ENCODE data around the gene PLAGL2. TPM values are rescaled to one million over a fixed set of nuclear protein-coding genes. Genes with fewer than 3 reads are reported as not detected.

The PLAGL2 gene
- total RNA-seq, 2 donors from 2014 or later, result 11.2 to 17.4 TPM

GRCh38 chr20:32144898-32145662, 62.5 kb downstream of the PLAGL2 start:
- DNase-seq (ENCODE audit: low spot score), result no peak
- 89% methylated on average over 8 of the region's 8 CpGs for WGBS
- Histone ChIP-seq H3K27me3 (replicated peaks; ENCODE audit: insufficient read depth) (no peaks in the 10 kb centered on the region), H3K27ac (no peak overlapping the region), H3K4me1 (replicated peaks) (no peaks in the 10 kb centered on the region), H3K36me3 (peaks cover 11 to 51% of the 10 kb centered on the region in 2 donors), H3K4me3 (no peak overlapping the region), H3K9me3 (no peaks in the 10 kb centered on the region)
- intact Hi-C loops (cut with DNase I), result no loop called here
- TF ChIP-seq CTCF (IDR thresholded peaks at IDR 0.05) (no peak), POLR2A (IDR thresholded peaks at IDR 0.05) (no peak), POLR2AphosphoS5 (IDR thresholded peaks at IDR 0.05) (no peak)

- Histone ChIP-seq H3K4me3 (no peak overlapping the region), H3K27me3 (replicated peaks; ENCODE audit: insufficient read depth) (no peaks in the 10 kb centered on the region), H3K4me1 (replicated peaks) (no peaks in the 10 kb centered on the region), H3K27ac (no peak overlapping the region), H3K9me3 (no peaks in the 10 kb centered on the region), H3K36me3 (peaks cover 11 to 44% of the 10 kb centered on the region in 2 donors)
- TF ChIP-seq CTCF (IDR thresholded peaks at IDR 0.05) (no peak), POLR2A (IDR thresholded peaks at IDR 0.05) (no peak), POLR2AphosphoS5 (IDR thresholded peaks at IDR 0.05) (no peak)
- intact Hi-C loops (cut with DNase I), result no loop called here
- WGBS, result 93% methylated on average over 15 of the region's 15 CpGs
- no peak for DNase-seq (ENCODE audit: low spot score)
These were observed 64.6 kb downstream of the PLAGL2 start for GRCh38 chr20:32142991-32143390.

MicroRNA genes within 50 kb of the gene (microRNA counts, 767-probe panel; counts per million panel counts)
- microRNA hsa-miR-1825, result 1,935 to 2,369 counts per million in 2 donors

Other genes with a start within 250 kb of the PLAGL2 start
- gene XKR7, start 239.6 kb downstream of the PLAGL2 start, total RNA-seq, result under 1 TPM in 1 of 2 donors, not detected in 1; 0.05 TPM
- gene CCM2L, start 197.3 kb downstream of the PLAGL2 start, total RNA-seq, result 1 to 10 TPM; 4.6 to 5.7 TPM
- 1 to 10 TPM; 3.1 to 6.0 TPM for gene HCK, start 155.5 kb downstream of the PLAGL2 start, total RNA-seq
- gene TM9SF4, start 98.0 kb downstream of the PLAGL2 start, total RNA-seq, result 10 to 100 TPM; 44.7 to 62.9 TPM
- gene POFUT1, start 137 bp upstream of the PLAGL2 start, total RNA-seq, result 10 to 100 TPM; 33.2 to 44.3 TPM
- 10 to 100 TPM; 22.6 to 23.5 TPM for gene KIF3B, start 69.9 kb upstream of the PLAGL2 start, total RNA-seq
- gene ASXL1, start 150.6 kb upstream of the PLAGL2 start, total RNA-seq, result 100 to 1,000 TPM in 1 of 2 donors, 10 to 100 TPM in 1; 30.4 to 106 TPM

Measured in prostate gland (tissue), 2 donors.